Endothelial cell of umbilical vein (primary cell): ENCODE measurements around the gene IGFL2. TPM values are rescaled to one million over a fixed set of nuclear protein-coding genes. Genes with fewer than 3 reads are reported as not detected.

Experiments used
- BruUV-seq: library from RNA; stranded (reverse); fragments of 400-500 nt; replicated peaks from 2 replicates; lab custom pipeline; 2021; lab: Mats Ljungman, UMichigan
- CTCF ChIA-PET: fragments of 300-600, 350-600 bp; sonication (Branson Sonifier 250); formaldehyde crosslinking; loops from one replicate; lab custom pipeline; 2021; ENCODE audit warnings: antibody characterized with exemption, inconsistent platforms; lab: Charles Lee
- POLR2A ChIA-PET: fragments of 300-600, 350-600 bp; sonication (Branson Sonifier 250); formaldehyde crosslinking; loops from one replicate; lab custom pipeline; 2021; ENCODE audit warnings: antibody characterized with exemption, inconsistent platforms; lab: Charles Lee
- DNase-seq: peaks from one replicate; pipeline ENCODE4 v3.0.0-alpha.2; 2011; ENCODE audit warnings: low read depth, low spot score
- FAIRE-seq: peaks from 2 replicates; lab custom pipeline; 2011; peaks lifted over from hg19 to GRCh38; lab: Jason Lieb, UNC
- H2AFZ ChIP-seq: 2 replicates; pipeline ENCODE4 v1.6.0; 2012; ENCODE audit warnings: low read depth, low read length, control low read depth, inconsistent platforms
- H3K27ac ChIP-seq: 2 replicates; pipeline ENCODE4 v1.5.1; 2011; ENCODE audit warnings: low read depth, mild to moderate bottlenecking, control low read depth, low read length, moderate library complexity; ENCODE audit not compliant: insufficient read depth
- H3K27me3 ChIP-seq, 2 experiments: 2 replicates each; pipeline versions ENCODE4 v1.6.0 to v1.6.1; 2011; ENCODE audit warnings: low read length in 2 of 2, mixed read lengths in 1 of 2; ENCODE audit not compliant: control insufficient read depth in 2 of 2, insufficient read depth in 2 of 2
- H3K36me3 ChIP-seq, 2 experiments: 2 replicates in 1 of 2; 3 replicates in 1 of 2; pipeline ENCODE4 v1.5.1; 2011; ENCODE audit warnings: low read length in 2 of 2, mild to moderate bottlenecking in 1 of 2, moderate library complexity in 1 of 2; ENCODE audit not compliant: control insufficient read depth in 2 of 2, insufficient read depth in 2 of 2; ENCODE audit errors: extremely low read depth in 1 of 2
- H3K4me1 ChIP-seq: 3 replicates; pipeline ENCODE4 v1.5.1; 2011; ENCODE audit warnings: mild to moderate bottlenecking, low read length; ENCODE audit not compliant: control insufficient read depth, insufficient read depth; ENCODE audit errors: extremely low read depth
- H3K4me2 ChIP-seq: 2 replicates; pipeline ENCODE4 v1.6.1; 2011; ENCODE audit warnings: low read length, control low read depth, mixed read lengths; ENCODE audit not compliant: insufficient read depth
- H3K4me3 ChIP-seq, 3 experiments: fragments of 200-600 bp in 1 of 3; sonication (generic), shearing (Covaris generic) in 1 of 3; replicated peaks in 1 of 3; 2 replicates each; pipeline ENCODE4 v1.5.1; 2011 to 2016; ENCODE audit warnings: control low read depth in 3 of 3, low read length in 3 of 3, mild to moderate bottlenecking in 2 of 3, inconsistent platforms in 1 of 3, low read depth in 1 of 3, moderate library complexity in 1 of 3; ENCODE audit not compliant: insufficient read depth in 1 of 3
- H3K79me2 ChIP-seq: 2 replicates; pipeline ENCODE4 v1.6.0; 2012; ENCODE audit warnings: low read length, inconsistent platforms; ENCODE audit not compliant: control insufficient read depth, insufficient read depth
- H3K9ac ChIP-seq: replicated peaks from 2 replicates; pipeline ENCODE3; 2011; ENCODE audit warnings: low read length, control low read depth; ENCODE audit not compliant: insufficient read depth; ENCODE audit errors: extremely low read depth
- H3K9me1 ChIP-seq: replicated peaks from 3 replicates; pipeline ENCODE4 v1.6.0; 2011; ENCODE audit warnings: mild to moderate bottlenecking, low read length; ENCODE audit not compliant: control insufficient read depth, insufficient read depth; ENCODE audit errors: extremely low read depth
- H3K9me3 ChIP-seq: replicated peaks from 2 replicates; pipeline ENCODE4 v1.5.1; 2012; ENCODE audit warnings: low read length, inconsistent platforms; ENCODE audit not compliant: control insufficient read depth, insufficient read depth
- H4K20me1 ChIP-seq: replicated peaks from 2 replicates; pipeline ENCODE3; 2011; ENCODE audit warnings: mild to moderate bottlenecking, low read length; ENCODE audit not compliant: control insufficient read depth, insufficient read depth; ENCODE audit errors: extremely low read depth
- CTCF ChIP-seq, 2 donors: IDR thresholded peaks; 1 replicate in 1 of 2; 2 replicates in 1 of 2; pipeline ENCODE4 v1.5.1; 2011; ENCODE audit warnings: low read length in 2 of 2, mild to moderate bottlenecking in 2 of 2, moderate library complexity in 2 of 2, control low read depth in 1 of 2, inconsistent platforms in 1 of 2, low read depth in 1 of 2; ENCODE audit not compliant: insufficient read depth in 1 of 2; ENCODE audit errors: extremely low read depth in 1 of 2
- EZH2 ChIP-seq: IDR thresholded peaks from 2 replicates; pipeline ENCODE4 v1.6.1; 2012; ENCODE audit warnings: borderline replicate concordance, low read depth, mild to moderate bottlenecking, moderate library complexity, low read length, inconsistent platforms; ENCODE audit not compliant: severe bottlenecking
- FOS ChIP-seq: IDR thresholded peaks from 2 replicates; pipeline ENCODE4 v1.6.1; 2011; ENCODE audit warnings: mild to moderate bottlenecking, low read length, moderate library complexity, borderline replicate concordance; ENCODE audit not compliant: insufficient read depth
- GATA2 ChIP-seq: IDR thresholded peaks from 2 replicates; pipeline ENCODE4 v1.7.0; 2011; ENCODE audit warnings: low read depth, mild to moderate bottlenecking, moderate library complexity, mixed read lengths, low read length; ENCODE audit not compliant: insufficient read length, insufficient read depth
- JUN ChIP-seq: IDR thresholded peaks from 2 replicates; pipeline ENCODE4 v1.6.1; 2011; ENCODE audit warnings: borderline replicate concordance, low read depth; ENCODE audit not compliant: insufficient read length, insufficient read depth
- MAX ChIP-seq: IDR thresholded peaks from 2 replicates; pipeline ENCODE4 v1.6.1; 2011; ENCODE audit not compliant: insufficient read depth, insufficient read length
- MYC ChIP-seq: IDR thresholded peaks from one replicate; pipeline ENCODE4 v1.6.1; 2011; ENCODE audit warnings: mild to moderate bottlenecking, low read depth, low read length
- POLR2A ChIP-seq: IDR thresholded peaks from 2 replicates; pipeline ENCODE4 v1.6.1; 2012; ENCODE audit warnings: low read depth, mild to moderate bottlenecking, control low read depth, low read length
- POLR2AphosphoS5 ChIP-seq: IDR thresholded peaks from 2 replicates; pipeline ENCODE4 v1.6.1; 2012; ENCODE audit warnings: low read depth, mild to moderate bottlenecking, control low read depth, low read length, moderate library complexity; ENCODE audit not compliant: insufficient read depth
- dilution Hi-C: fragments of 300-500 bp; cut with MboI; formaldehyde crosslinking; loops from one replicate; pipeline ENCODE4 v1.15.0; 2019; ENCODE audit warnings: low sequenced_read_pairs; ENCODE audit not compliant: extremely low pct_ligation_motif_present
- intact Hi-C: fragments of 100-400 bp; cut with micrococcal nuclease; formaldehyde crosslinking; loops from one replicate; pipeline ENCODE4 v1.10.0; 2022
- polyA plus RNA-seq, 4 experiments: library from polyadenylated mRNA; depleted of rRNA in 3 of 4; stranded (reverse) in 3 of 4; unstranded in 1 of 4; fragments of >200 nt; gene quantifications; 2 replicates each; pipeline versions ENCODE4 v1.2.1 to v1.2.3, GENCODE V29; 2011 to 2012; ENCODE audit warnings: missing spikeins in 1 of 4
- total RNA-seq: library from RNA; stranded (reverse); gene quantifications from 2 replicates; pipeline ENCODE4 v1.2.3, GENCODE V29; 2021

The IGFL2 gene
- total and polyA plus RNA-seq, 2 donors (not counting 3 experiments of a cell fraction or from before 2014, with no cell fraction given), result not detected

GRCh38 chr19:46162731-46163130, 14.7 kb downstream of the IGFL2 start:
- POLR2A ChIA-PET, result no interaction called here
- no peaks in the 10 kb centered on the region for H3K9me3 ChIP-seq
- no TSS peak for BruUV-seq
- H3K36me3 ChIP-seq, result no peaks in the 10 kb centered on the region
- H2AFZ ChIP-seq, result no peak overlapping the region
- H4K20me1 ChIP-seq, result no peaks in the 10 kb centered on the region
- peaks cover 3 to 7% of the 10 kb centered on the region in 2 experiments for H3K27me3 ChIP-seq
- H3K4me1 ChIP-seq, result no peaks in the 10 kb centered on the region
- FAIRE-seq (no peak), DNase-seq (no peak)
- H3K79me2 ChIP-seq, result no peaks in the 10 kb centered on the region
- no peak overlapping the region for H3K9ac ChIP-seq
- intact Hi-C loops (no loop called here), dilution Hi-C loops (no loop called here)
- H3K4me2 ChIP-seq, result no peak overlapping the region
- H3K27ac ChIP-seq, result no peak overlapping the region
- H3K4me3 ChIP-seq, result no peak overlapping the region
- CTCF ChIA-PET, result no interaction called here
- H3K9me1 ChIP-seq, result no peaks in the 10 kb centered on the region
- TF ChIP-seq CTCF (IDR thresholded peaks at IDR 0.05; ENCODE audit: extremely low read depth in 1 of 2, insufficient read depth in 1 of 2, low read depth in 1 of 2, low read length in 2 of 2) (no peak), MAX (no peak), POLR2A (no peak), POLR2AphosphoS5 (no peak), EZH2 (no peak), GATA2 (no peak), MYC (no peak), FOS (no peak), JUN (no peak)
